Effector CD8-positive, alpha-beta T cell (primary cell): ENCODE results near the gene PPRC1.

Experiments
- DNase-seq: peaks from one replicate; lab custom pipeline; 2025; lab: John Stamatoyannopoulos, UW

The PPRC1 gene

DNA sequence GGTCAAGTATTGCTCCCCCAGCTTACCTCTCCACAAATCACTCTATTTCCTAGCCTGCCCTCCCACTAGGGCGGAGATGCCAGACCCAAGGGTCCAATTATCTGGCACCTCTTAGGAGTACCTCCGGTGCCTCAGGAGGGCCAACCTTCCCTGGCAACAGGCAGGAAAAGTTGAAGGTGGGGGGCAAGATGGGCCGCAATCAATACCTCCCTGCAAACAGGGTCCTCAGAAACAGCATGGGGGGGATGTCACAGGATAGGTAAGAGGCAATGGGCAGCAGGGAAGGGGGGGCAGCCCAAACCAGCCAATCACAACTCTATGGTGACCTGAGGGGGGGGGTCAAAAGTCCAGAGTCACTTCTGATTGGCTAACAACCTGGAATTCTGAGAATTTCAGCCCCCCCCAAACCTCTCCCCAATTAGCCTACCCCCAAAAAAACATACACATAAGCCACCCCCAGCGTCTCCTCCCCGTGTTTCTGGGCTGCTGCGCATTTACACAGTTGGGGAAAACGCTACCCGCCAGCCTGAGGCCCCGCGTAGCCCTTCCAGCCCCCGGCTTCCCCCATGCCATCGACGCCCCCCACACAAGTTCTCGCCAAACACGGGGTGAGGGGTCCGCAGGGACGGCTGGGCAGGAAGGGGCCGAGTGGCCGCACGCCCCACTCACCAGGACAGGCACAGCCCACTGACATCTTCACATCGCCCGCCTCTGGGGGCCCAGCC, 13.3 kb upstream of the PPRC1 start:
- DNase-seq: peak; percentile 51

DNA sequence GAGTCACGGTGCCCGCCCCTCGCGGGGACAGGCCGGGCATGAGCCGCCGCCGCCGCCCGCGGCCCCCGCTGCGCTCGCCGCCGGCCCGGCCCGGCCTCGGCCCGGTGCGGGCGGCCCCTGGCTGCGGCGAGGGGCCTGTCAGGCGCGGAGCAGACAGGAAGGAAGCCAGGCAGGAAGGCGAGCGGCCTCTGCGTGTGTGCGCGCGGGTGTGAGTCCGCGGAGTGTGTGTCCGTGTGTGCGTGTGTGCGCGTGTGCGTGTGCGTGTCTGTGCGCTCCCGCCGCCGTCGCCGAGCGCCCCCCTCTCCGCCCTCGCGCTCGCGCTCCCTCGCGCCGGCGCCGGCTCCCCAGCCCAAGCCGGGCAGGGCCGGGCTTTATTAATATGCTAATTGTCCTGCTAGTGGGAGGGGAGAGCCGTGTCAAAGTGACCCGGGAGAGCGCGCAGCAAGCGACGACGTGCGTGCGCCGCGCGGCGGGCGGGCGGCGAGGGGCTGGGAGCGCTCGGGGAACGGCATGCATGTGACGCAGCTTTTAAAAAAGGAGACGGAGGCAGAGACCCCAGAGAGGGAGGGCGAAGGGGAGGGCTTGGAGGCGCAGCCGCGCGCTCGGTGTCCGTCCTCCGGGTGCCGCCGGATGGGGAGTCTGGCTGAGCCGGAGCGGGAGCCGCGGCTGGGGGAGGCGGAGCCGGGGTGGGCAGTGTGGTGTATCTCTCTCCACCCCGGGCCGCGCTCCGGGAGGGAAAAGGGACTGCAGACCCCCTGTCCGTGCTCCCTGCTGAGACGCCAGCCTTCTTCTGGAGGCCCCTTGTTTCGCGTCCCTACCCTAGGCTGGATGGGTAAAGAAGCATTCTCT, 12.5 kb upstream of the PPRC1 start, which contains the start of gene LDB1:
Gene LDB1, minus strand, starts transcription at position 227 of the 849 bp plus-strand sequence. CDS start 258 bp downstream, outside the sequence.
- DNase-seq: peak; percentile 33

DNA sequence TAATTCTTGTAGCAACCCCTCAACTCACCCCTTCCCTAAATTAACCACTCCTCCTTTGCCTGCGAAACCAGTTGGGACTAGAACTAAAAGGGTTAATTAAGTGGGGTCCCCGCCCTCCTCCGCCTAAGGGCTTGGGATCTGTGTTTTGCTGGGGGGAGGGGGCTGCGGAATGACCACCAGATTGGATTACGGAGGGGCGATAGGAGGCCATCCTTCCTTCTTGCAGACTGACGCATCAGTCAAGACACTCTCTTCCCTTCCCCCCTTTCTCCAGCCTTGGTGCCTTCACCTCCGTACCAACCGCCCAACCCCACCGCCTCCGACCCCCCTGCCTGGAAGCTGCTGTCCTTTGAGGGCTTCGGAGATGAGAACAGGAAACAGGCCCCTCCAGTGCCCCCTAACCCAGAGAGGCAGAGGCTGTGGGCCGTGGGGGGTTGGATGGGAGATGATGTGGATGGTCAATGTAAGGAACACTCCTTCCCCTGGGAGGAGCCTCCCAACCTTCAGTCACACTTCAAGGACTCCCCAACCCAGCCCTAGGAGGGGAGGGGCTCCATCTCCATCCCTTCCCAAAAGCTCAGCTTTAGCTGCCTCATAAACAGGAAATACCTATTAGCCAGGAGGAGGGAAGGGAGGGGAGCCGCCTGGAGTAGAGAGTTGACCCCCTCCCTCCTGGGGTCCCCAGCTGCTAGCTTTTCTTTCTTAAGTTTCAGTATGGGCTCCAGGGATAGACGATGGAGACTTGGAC, 11.7 kb upstream of the PPRC1 start:
- no peak for DNase-seq

DNA sequence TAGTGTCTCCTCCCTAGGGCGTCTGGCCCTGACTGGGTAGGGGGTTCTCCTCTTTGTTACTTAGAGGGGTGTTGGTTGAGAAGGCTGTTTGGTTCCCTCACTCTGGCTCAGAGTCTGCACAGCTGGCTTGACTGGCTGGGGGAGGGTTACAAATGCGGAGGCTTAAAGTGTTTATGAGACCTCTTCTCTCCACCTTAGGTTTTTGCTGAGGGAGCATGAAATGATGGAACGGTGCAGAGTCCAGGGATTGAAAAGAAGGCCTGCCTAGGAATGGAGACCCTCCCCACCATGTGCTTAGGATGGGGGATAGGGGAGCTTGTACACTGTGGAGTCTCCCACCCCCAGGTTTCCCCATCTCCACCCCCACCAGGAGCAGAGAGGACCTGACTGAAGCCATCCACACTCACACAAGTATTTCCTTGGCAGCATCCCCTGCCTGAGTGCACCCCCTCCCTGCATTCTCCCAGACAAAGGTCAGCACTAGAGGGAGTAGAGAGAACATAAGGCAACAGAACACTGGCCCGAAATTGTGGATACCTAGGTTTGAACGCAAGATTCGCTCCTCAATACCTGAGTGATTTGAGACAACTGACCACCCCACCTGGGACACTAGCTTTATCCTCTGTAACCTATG, 11.0 kb upstream of the PPRC1 start:
- no peak for DNase-seq

DNA sequence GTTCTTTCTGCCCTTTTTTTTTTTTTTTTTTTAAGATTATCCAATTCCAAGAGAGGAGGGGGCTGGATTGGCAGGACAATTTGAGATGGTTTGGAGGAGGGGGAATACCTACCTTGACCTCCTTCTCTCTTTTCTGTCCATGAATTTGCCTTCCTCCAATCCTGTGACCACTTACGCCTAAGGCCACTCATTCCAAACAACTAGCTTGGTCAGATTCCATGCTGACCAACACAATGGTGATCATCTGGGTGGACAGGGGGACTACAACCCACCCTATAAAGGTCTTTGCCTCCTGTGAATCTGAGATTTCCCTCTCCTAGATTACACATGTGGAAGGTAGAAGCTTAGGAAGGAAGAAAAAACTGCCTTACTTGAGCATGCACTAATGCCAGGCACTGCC, 10.4 kb upstream of the PPRC1 start:
- no peak for DNase-seq

DNA sequence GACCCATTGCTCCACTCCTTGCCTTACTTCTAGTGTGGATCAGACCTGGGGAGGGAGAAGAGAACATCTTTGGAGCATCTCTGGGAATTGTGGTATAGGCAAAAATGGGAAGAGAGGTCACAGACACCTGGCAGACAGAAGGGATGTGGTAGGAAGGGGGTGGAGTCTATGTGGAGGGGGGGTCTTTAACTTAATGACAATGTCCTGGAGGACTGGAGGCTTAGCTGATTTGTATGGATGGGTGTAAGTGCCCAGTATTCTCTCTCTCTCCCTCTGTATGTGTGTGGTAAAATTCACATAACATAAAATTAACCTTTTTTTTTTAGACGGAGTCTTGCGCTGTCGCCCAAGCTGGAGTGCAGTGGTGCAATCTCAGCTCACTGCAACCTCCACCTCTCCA, 9.6 kb upstream of the PPRC1 start:
- DNase-seq: no peak

DNA sequence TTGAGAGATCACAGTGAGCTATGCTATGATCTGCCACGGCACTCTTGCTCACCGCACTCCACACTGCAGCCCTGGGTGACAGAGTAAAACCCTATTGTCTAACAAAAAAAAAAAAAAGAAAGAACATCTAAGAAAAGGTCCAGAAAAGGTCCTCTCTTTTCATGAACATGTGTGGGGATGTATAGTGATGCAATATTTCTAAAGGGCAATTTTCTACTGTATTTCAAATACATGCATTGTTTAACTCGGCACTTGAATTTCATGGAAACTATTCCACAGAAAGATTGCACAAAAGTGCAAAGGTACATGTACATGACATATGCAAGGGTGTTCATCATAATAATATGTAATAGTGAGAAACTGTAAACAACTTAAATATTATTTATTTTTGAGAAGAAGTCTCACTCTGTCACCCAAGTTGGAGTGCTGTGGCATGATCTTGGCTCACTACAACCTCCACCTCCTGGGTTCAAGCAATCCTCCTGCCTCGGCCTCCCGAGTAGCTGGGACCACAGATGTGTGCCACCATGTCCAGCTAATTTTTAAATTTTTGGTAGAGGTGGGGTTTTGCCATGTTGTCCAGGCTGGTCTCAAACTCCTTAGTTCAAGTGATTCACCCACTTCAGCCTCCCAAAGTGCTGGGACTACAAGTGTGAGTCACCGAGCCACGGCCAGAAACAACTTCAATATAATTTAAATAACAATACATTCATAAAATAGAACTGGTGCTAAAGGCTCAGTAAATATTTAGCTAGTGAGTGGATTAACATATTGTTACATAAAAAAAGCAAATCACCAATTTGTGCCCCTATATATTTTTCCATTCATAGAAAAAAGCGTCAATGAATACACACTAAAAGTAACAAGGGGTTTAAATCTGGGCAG, 1.3 kb upstream of the PPRC1 start:
- no peak for DNase-seq

DNA sequence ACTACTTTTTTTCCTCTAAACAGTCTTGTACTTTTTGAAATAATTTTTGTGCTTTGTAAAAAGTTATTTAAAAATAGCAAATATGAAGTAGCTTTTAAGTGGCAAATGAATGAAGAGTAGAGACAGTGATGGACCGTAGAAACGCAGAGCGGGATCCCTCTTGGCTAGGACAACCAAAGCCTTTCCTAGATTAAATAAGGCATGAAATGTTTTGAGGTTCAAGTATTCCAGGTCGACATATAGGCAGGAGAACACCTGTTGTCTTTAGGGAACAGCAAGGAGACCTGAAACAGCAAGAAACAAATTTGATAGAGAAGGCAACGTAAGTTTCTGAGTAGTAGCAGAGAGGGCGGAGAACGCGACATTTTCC, 662 bp upstream of the PPRC1 start:
- DNase-seq: no peak

DNA sequence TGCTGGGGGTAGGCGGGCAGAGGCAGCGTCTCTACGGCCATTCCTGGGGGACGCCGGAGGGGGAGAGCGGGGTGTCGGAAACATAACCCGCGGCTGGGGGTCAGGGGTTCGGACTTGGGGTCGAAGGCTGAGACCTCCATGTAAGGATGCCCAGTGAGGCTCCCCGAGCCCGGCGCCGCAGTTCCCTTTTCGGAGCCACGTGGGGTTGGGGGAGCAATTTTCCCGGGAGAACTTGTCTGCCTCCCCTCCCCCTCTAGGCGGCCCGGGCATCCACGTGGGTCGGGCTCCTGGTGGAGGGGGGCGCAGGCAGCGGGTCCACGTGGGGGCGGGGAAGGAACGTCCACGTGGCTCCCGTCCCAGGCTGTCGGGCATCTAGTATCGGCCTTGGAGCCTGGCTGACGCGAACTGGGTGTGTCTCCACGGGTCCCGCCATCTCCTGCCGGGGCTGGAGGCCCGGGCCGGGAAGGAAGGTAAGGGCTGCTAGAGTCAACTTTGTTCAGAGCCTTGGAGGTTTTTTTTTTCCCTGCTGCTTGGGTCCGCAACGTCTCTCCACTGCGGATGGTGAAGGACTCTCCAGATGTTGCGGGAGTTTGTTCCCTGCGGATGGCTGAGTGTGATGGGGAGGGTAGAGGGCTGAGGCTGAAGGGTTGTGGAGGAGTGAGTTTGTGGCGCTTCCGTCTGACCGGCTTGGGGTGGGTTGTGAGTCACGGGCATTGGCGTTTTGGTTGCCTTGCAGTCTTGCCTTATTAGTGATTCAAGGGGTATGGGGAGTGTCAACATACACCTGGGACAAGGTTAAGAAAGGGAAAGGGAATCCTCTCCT, 744 bp downstream of the PPRC1 start:
- DNase-seq: peak; percentile 27

DNA sequence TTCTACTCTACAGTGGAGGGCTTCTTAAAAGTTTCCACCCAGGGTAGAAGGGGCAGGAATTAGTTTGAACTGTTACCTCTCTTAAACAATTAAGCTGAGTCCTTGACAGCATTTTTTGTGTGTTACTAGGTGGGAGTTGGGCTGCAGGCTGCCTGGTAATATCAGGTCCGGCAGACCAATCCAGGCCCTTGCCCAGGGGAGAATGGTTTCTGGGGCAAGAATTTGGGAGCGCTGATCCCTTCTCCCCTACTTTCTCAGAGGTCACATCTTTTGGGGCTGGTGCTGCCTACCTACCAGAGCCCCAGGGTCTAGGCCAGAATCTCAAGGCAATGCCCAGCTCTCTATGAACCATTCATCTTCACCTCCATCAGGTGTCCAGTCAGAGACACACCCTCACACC, 1.6 kb downstream of the PPRC1 start:
- DNase-seq: no peak

DNA sequence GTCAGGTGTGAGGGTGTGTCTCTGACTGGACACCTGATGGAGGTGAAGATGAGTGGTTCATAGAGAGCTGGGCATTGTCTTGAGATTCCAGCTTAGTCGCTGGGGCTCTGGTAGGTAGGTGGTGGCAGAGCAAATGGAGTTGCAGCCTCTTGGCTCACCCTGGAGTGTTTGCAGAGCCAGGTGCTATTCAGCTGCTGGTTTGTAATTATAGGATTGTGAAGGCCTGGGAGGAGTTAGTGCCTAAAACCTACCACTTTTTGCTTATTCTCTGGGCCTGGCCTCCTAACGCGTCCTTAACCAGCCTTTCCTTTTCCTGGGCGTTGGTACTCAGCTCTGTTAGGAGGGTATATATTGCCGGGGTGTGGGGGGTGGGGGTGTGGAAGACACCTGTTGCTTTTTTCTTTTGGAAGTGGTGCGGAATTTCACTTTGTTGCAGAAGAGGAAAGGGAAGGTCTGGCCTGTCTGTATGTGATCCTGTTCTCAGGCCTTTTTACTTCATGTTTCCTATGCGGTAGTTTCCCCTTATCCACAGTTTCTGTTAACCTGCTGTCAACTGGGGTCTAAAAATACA, 3.2 kb downstream of the PPRC1 start:
- DNase-seq: no peak

DNA sequence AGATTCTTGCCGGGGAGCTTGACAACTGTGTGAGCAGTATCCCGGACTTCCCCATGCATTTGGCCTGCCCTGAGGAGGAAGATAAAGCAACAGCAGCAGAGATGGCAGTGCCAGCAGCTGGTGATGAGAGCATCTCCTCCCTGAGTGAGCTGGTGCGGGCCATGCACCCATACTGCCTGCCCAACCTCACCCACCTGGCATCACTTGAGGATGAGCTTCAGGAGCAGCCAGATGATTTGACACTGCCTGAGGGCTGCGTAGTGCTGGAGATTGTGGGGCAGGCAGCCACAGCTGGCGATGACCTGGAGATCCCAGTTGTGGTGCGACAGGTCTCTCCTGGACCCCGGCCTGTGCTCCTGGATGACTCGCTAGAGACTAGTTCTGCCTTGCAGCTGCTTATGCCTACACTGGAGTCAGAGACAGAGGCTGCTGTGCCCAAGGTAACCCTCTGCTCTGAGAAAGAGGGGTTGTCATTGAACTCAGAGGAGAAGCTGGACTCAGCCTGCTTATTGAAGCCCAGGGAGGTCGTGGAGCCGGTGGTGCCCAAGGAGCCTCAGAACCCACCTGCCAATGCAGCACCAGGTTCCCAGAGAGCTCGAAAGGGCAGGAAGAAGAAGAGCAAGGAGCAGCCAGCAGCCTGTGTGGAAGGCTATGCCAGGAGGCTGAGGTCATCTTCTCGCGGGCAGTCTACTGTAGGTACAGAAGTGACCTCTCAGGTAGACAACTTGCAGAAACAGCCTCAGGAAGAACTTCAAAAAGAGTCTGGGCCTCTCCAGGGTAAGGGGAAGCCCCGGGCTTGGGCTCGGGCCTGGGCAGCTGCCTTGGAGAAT, 6.7 kb downstream of the PPRC1 start:
- no peak for DNase-seq

DNA sequence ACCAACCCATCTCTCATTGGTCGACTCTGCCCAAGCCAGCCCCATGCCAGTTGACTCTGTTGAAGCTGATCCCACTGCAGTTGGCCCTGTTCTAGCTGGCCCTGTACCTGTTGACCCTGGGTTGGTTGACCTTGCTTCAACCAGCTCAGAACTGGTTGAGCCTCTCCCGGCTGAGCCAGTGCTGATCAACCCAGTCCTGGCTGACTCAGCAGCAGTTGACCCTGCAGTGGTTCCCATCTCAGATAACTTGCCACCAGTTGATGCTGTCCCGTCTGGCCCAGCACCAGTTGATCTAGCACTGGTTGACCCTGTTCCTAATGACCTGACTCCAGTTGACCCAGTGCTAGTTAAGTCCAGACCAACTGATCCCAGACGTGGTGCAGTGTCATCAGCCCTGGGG, 7.4 kb downstream of the PPRC1 start:
- no peak for DNase-seq

DNA sequence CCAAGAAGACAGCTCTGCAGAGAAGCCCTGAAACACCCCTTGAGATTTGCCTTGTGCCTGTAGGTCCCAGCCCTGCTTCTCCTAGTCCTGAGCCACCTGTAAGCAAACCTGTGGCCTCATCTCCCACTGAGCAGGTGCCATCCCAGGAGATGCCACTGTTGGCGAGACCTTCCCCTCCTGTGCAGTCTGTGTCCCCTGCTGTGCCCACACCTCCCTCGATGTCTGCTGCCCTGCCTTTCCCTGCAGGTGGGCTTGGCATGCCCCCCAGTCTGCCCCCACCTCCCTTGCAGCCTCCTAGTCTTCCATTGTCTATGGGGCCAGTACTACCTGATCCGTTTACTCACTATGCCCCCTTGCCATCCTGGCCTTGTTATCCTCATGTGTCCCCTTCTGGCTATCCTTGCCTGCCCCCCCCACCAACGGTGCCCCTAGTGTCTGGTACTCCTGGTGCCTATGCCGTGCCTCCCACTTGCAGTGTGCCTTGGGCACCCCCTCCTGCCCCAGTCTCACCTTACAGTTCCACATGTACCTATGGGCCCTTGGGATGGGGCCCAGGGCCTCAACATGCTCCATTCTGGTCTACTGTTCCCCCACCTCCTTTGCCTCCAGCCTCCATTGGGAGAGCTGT, 8.2 kb downstream of the PPRC1 start:
- DNase-seq: no peak

DNA sequence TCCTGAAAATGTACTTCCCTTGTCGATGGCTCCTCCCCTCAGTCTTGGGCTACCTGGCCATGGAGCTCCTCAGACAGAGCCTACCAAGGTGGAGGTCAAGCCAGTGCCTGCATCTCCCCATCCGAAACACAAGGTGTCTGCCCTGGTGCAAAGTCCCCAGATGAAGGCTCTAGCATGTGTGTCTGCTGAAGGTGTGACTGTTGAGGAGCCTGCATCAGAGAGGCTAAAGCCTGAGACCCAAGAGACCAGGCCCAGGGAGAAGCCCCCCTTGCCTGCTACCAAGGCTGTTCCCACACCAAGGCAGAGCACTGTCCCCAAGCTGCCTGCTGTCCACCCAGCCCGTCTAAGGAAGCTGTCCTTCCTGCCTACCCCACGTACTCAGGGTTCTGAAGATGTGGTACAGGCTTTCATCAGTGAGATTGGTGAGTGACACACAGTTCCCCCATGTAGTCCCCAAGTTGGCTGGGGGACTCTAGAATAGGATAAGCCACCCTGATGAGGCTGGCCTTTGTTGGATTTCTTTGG, 8.8 kb downstream of the PPRC1 start:
- DNase-seq: no peak

DNA sequence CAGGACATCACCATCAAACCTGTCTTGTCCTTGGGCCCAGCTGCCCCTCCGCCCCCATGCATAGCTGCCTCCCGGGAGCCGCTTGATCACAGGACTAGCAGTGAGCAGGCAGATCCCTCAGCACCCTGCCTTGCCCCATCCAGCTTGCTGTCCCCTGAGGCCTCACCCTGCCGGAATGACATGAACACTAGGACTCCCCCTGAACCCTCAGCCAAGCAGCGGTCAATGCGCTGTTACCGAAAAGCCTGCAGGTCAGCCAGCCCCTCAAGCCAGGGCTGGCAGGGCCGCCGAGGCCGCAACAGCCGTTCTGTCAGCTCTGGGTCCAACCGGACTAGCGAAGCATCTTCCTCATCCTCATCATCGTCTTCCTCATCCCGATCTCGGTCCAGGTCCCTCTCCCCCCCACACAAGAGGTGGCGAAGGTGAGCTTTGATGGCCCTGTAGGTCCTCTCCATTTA, 14.2 kb downstream of the PPRC1 start:
- DNase-seq: no peak

DNA sequence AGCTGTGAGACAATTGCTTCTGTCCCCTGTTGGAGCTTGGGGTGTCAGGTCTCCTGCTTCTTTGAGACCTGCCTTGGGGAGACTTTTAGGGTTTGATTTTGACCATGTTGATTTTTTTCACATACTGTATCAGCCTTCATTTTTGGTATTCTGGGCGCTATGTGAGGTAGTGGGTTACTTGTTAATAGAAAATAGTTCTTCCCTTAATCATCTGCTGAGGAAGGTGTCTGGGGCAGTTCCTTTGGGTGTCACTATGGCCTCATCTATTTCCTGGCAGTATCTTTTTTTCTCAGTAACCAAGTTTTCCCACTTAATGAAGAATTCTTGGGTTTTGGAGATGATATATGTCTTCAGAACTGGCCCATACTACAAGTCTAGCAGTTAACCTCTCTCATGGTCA, 14.7 kb downstream of the PPRC1 start:
- no peak for DNase-seq

DNA sequence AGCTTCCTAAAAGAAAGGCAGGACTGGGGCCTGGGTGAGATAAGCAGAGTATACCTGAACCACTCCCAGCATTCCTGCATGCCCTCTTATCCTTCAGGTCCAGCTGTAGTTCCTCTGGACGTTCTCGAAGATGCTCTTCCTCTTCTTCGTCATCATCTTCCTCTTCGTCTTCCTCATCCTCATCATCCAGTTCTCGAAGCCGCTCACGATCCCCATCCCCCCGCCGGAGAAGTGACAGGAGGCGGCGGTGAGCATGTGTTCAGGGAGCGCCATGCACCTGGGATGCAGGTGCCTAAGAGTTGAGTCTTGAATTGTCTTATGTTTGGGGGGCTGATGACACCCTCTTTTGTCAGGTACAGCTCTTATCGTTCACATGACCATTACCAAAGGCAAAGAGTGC, 15.4 kb downstream of the PPRC1 start:
- no peak for DNase-seq
